Measurements from ENCODE around the gene DRC3. TPM values are rescaled to one million over a fixed set of nuclear protein-coding genes. Genes with fewer than 3 reads are reported as not detected.

Gene DRC3
- total RNA-seq, 6 experiments from 2014 or later, result 0.25 to 0.98 (median 0.72) TPM

DNA sequence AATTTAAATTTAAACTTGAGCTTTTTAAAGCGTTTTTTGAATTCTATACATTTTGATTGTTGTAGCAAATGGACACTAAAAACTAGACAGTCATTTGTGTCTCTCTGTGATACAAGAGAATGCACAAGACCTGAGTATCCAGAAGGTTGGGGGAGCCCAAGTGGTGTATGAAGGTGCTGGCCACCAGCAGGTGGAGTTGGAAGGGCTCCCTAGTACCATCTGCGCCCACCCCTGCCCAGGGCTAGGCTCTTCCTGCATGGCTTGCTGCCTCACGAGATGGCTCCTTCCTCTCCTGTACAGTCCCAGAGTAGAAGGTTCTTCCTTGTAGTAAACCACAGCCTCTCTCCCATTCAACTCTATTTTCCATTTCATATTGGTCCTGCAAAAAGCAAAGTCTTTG lies 83.6 kb downstream of the DRC3 start:
- no peaks in the 10 kb centered on the region for H3K4me1 ChIP-seq
- no peak for TF ChIP-seq POLR2A (IDR thresholded peaks at IDR 0.05)
- no peak for DNase-seq
- no peak overlapping the region for H3K4me3 ChIP-seq
- no peak for ATAC-seq
- no peak overlapping the region for H3K27ac ChIP-seq
- intact Hi-C loops (cut with DNase I), result no loop called here
- no peaks in the 10 kb centered on the region for H3K9me3 ChIP-seq
- H3K36me3 ChIP-seq, result peaks cover 0 to 44% (median 0%) of the 10 kb centered on the region in 4 donors
- 100% methylated on average over 1 of the region's 3 CpGs for WGBS (ENCODE audit: insufficient coverage, low coverage, low lambda C conversion rate, missing lambda C conversion rate)
- no peaks in the 10 kb centered on the region for H3K27me3 ChIP-seq

DNA sequence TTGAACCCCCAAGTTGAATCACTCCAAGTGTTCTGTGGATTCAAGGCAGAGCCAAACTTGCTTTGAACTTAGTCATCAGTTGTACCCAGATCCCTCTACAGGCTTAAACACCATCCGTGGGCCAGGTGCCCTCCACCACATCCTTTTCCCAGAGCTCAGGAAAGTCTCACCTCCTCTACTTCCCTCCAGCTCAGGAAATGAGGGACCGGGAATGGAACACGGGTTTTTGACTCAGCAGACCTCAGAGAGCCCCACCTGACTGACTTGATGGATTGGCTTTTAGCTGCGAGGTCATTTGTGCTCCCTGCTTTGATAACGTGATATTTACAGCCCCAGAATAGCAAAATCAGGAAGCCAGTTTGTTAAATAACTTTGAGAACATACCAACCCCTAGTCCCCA lies 86.6 kb downstream of the DRC3 start:
- 63% methylated on average over 5 of the region's 5 CpGs for WGBS (ENCODE audit: insufficient coverage, low coverage, low lambda C conversion rate, missing lambda C conversion rate)
- H3K36me3 ChIP-seq, result peaks cover 0 to 67% (median 7%) of the 10 kb centered on the region in 4 donors
- H3K4me3 ChIP-seq, result no peak overlapping the region
- no peak for ATAC-seq
- H3K9me3 ChIP-seq, result no peaks in the 10 kb centered on the region
- intact Hi-C loops (cut with DNase I), result no loop called here
- no peak for TF ChIP-seq POLR2A (IDR thresholded peaks at IDR 0.05)
- TF ChIP-seq, protein P1, sequence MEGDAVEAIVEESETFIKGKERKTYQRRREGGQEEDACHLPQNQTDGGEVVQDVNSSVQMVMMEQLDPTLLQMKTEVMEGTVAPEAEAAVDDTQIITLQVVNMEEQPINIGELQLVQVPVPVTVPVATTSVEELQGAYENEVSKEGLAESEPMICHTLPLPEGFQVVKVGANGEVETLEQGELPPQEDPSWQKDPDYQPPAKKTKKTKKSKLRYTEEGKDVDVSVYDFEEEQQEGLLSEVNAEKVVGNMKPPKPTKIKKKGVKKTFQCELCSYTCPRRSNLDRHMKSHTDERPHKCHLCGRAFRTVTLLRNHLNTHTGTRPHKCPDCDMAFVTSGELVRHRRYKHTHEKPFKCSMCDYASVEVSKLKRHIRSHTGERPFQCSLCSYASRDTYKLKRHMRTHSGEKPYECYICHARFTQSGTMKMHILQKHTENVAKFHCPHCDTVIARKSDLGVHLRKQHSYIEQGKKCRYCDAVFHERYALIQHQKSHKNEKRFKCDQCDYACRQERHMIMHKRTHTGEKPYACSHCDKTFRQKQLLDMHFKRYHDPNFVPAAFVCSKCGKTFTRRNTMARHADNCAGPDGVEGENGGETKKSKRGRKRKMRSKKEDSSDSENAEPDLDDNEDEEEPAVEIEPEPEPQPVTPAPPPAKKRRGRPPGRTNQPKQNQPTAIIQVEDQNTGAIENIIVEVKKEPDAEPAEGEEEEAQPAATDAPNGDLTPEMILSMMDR (IDR thresholded peaks at IDR 0.05), result no peak
- no peak for DNase-seq
- no peaks in the 10 kb centered on the region for H3K4me1 ChIP-seq
- no peak overlapping the region for H3K27ac ChIP-seq
- H3K27me3 ChIP-seq, result no peaks in the 10 kb centered on the region

DNA sequence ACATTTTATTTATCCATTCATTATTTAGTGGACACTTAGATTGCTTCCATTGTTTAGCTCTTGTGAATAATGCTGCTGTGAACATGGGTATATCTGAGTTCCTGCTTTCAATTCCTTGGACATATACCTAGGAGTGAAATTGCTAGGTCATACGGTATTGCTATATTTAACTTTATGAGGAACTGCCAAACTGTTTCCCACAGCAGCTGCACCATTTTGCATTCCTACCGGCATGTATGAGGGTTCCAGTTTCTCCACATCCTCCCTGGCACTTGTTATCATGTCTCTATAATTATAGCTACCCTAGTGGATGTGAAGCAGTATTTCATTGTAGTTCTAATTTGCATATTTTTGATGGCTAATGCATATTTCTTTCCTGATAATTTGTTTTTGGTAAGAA lies 91.4 kb downstream of the DRC3 start:
- intact Hi-C loops (cut with DNase I), result no loop called here
- Histone ChIP-seq H3K9me3 (no peaks in the 10 kb centered on the region), H3K27me3 (no peaks in the 10 kb centered on the region), H3K27ac (no peak overlapping the region), H3K4me1 (no peaks in the 10 kb centered on the region), H3K36me3 (peaks cover 0 to 46% (median 9%) of the 10 kb centered on the region in 4 donors), H3K4me3 (no peak overlapping the region)
- ATAC-seq, result no peak
- DNase-seq, result no peak
- TF ChIP-seq, protein P1 (IDR thresholded peaks at IDR 0.05), result no peak
- no peak for TF ChIP-seq POLR2A (IDR thresholded peaks at IDR 0.05)
- WGBS (ENCODE audit: insufficient coverage, low coverage, low lambda C conversion rate, missing lambda C conversion rate), result 58% methylated on average over 2 of the region's 2 CpGs

DNA sequence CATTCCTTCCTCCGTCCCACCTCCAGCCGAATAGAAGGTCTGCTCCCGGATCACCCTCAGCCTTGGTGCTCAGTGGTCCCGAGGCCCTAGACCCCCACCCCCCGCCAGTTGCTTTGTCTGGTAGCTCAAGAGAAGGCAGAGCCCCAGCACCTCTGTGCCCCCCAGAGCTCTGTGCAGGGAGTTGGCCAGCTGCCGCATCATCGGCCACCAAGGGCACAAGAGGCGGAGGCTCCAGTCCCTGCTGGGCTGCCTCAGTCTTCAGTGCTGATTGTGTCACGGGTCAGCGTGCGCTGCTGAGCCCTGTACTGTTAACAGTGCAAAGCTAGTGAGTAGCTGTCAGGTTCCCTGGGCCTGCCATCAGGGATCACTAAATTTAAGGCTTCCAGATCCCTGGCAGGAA lies 92.9 kb downstream of the DRC3 start:
- Histone ChIP-seq H3K9me3 (no peaks in the 10 kb centered on the region), H3K36me3 (peaks cover 0 to 38% (median 9%) of the 10 kb centered on the region in 4 donors), H3K4me1 (no peaks in the 10 kb centered on the region), H3K27ac (no peak overlapping the region), H3K27me3 (no peaks in the 10 kb centered on the region), H3K4me3 (no peak overlapping the region)
- WGBS (ENCODE audit: insufficient coverage, low coverage, low lambda C conversion rate, missing lambda C conversion rate), result 93% methylated on average over 8 of the region's 11 CpGs
- TF ChIP-seq, protein P1 (IDR thresholded peaks at IDR 0.05), result no peak
- no peak for TF ChIP-seq POLR2A (IDR thresholded peaks at IDR 0.05)
- intact Hi-C loops (cut with DNase I), result no loop called here
- no peak for DNase-seq
- no peak for ATAC-seq

Other genes starting within 250 kb of the DRC3 start
- 100 to 1,000 TPM in 4 of 6 experiments, 10 to 100 TPM in 2; 63.8 to 246 (median 173) TPM for gene SREBF1, start 135.9 kb upstream of the DRC3 start, total RNA-seq
- gene TOM1L2, start 462 bp upstream of the DRC3 start, total RNA-seq, result 10 to 100 TPM; 13.5 to 21.2 (median 16.0) TPM
- gene ATPAF2, start 66.3 kb downstream of the DRC3 start, total RNA-seq, result 10 to 100 TPM; 17.2 to 21.0 (median 19.2) TPM
- gene GID4, start 66.5 kb downstream of the DRC3 start, total RNA-seq, result 1 to 10 TPM; 4.8 to 6.1 (median 5.3) TPM
- gene DRG2, start 115.1 kb downstream of the DRC3 start, total RNA-seq, result 10 to 100 TPM; 10.4 to 28.8 (median 17.3) TPM
- gene MYO15A, start 135.9 kb downstream of the DRC3 start, total RNA-seq, result 1 to 10 TPM in 4 of 6 experiments, under 1 TPM in 2; 0.19 to 6.2 (median 1.5) TPM
- 10 to 100 TPM; 57.5 to 71.8 (median 66.1) TPM for gene ALKBH5, start 211.0 kb downstream of the DRC3 start, total RNA-seq